Measurements from ENCODE around the gene EIF4G3.

The EIF4G3 gene

DNA sequence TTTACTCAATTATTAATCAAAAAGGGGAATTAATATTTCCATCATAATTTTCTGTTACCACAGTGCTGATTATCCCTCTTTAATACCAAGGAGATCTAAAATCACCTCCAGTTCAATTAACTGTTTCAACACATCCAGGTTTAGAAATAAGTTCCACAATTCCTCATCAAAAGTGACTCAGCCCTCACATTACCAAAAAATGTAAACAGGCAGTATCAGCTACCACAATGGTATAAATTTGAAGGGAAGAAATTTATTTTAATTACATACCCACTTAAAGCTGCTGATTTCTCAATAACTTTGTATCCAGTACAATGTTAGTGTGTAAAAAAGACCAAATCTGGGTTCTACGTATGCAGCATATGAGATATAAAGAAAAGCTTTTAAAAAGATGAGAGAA, 51.9 kb downstream of the EIF4G3 start:
- Histone ChIP-seq H3K9me3 (replicated peaks; ENCODE audit: insufficient read depth, low read length) (no peaks in the 10 kb centered on the region), H3K36me3 (replicated peaks; ENCODE audit: insufficient read depth, low read length) (no peaks in the 10 kb centered on the region), H3K4me1 (ENCODE audit: low read length) (no peaks in the 10 kb centered on the region), H3K9me2 (replicated peaks; ENCODE audit: insufficient read depth, low read length) (no peaks in the 10 kb centered on the region), H3K27ac (ENCODE audit: low read length) (no peak overlapping the region), H3K9ac (ENCODE audit: low read length) (no peak overlapping the region), H3K27me3 (replicated peaks; ENCODE audit: insufficient read depth, low read length) (no peaks in the 10 kb centered on the region), H3K4me2 (ENCODE audit: low read depth, low read length) (no peak overlapping the region), H4K20me1 (ENCODE audit: insufficient read depth, low read length) (no peaks in the 10 kb centered on the region), H3K4me3 (ENCODE audit: low read length) (no peak overlapping the region), H2AFZ (ENCODE audit: low read length) (no peak overlapping the region), H3K79me2 (ENCODE audit: low read length) (no peaks in the 10 kb centered on the region), H3F3A (ENCODE audit: insufficient read depth, low read length) (no peaks in the 10 kb centered on the region)
- TF ChIP-seq, protein P1, sequence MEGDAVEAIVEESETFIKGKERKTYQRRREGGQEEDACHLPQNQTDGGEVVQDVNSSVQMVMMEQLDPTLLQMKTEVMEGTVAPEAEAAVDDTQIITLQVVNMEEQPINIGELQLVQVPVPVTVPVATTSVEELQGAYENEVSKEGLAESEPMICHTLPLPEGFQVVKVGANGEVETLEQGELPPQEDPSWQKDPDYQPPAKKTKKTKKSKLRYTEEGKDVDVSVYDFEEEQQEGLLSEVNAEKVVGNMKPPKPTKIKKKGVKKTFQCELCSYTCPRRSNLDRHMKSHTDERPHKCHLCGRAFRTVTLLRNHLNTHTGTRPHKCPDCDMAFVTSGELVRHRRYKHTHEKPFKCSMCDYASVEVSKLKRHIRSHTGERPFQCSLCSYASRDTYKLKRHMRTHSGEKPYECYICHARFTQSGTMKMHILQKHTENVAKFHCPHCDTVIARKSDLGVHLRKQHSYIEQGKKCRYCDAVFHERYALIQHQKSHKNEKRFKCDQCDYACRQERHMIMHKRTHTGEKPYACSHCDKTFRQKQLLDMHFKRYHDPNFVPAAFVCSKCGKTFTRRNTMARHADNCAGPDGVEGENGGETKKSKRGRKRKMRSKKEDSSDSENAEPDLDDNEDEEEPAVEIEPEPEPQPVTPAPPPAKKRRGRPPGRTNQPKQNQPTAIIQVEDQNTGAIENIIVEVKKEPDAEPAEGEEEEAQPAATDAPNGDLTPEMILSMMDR (IDR thresholded peaks at IDR 0.05; ENCODE audit: low read length), result no peak
- TF ChIP-seq EZH2phosphoT487 (IDR thresholded peaks at IDR 0.05; ENCODE audit: low read length) (no peak), EZH2 (optimal IDR thresholded peaks at IDR 0.05; ENCODE audit: low read depth, low read length) (no peak)
- no peak for DNase-seq

DNA sequence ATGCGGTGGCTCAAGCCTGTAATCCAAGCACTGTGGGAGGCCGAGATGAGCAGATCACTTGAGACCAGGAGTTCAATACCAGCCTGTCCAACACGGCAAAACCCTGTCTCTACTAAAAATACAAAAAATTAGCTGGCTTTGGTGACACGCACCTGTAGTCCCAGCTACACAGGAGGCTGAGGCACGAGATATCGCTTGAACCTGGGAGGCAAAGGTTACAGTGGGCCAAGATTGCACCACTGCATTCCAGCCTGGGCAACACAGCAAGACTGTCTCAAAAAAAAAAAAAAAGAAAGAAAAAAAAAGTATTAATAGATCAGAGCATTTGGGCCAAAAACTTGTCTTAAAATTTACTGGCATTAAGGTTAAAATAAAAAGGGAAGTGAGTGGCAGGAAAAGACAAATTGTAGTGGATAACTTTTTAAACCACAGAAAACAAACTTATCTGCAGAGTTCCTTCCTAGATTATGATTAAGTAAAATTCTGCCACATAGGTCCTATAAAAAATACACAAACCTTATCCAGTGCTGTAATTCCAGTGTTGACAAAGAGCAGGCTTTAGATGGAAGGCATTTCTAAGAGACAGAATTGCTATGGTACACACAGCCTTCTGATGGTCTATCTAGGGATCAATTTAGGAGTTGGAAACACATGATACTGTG, 53.3 kb downstream of the EIF4G3 start:
- Histone ChIP-seq H3K4me2 (ENCODE audit: low read depth, low read length) (no peak overlapping the region), H4K20me1 (ENCODE audit: insufficient read depth, low read length) (no peaks in the 10 kb centered on the region), H3K4me1 (ENCODE audit: low read length) (no peaks in the 10 kb centered on the region), H3F3A (ENCODE audit: insufficient read depth, low read length) (no peaks in the 10 kb centered on the region), H2AFZ (ENCODE audit: low read length) (no peak overlapping the region), H3K9me3 (replicated peaks; ENCODE audit: insufficient read depth, low read length) (no peaks in the 10 kb centered on the region), H3K4me3 (ENCODE audit: low read length) (no peak overlapping the region), H3K79me2 (ENCODE audit: low read length) (no peaks in the 10 kb centered on the region), H3K27ac (ENCODE audit: low read length) (no peak overlapping the region), H3K36me3 (replicated peaks; ENCODE audit: insufficient read depth, low read length) (no peaks in the 10 kb centered on the region), H3K9me2 (replicated peaks; ENCODE audit: insufficient read depth, low read length) (no peaks in the 10 kb centered on the region), H3K27me3 (replicated peaks; ENCODE audit: insufficient read depth, low read length) (no peaks in the 10 kb centered on the region), H3K9ac (ENCODE audit: low read length) (no peak overlapping the region)
- TF ChIP-seq EZH2phosphoT487 (IDR thresholded peaks at IDR 0.05; ENCODE audit: low read length), result no peak
- TF ChIP-seq, protein P1 (IDR thresholded peaks at IDR 0.05; ENCODE audit: low read length), result no peak
- TF ChIP-seq EZH2 (optimal IDR thresholded peaks at IDR 0.05; ENCODE audit: low read depth, low read length), result no peak
- DNase-seq, result no peak

DNA sequence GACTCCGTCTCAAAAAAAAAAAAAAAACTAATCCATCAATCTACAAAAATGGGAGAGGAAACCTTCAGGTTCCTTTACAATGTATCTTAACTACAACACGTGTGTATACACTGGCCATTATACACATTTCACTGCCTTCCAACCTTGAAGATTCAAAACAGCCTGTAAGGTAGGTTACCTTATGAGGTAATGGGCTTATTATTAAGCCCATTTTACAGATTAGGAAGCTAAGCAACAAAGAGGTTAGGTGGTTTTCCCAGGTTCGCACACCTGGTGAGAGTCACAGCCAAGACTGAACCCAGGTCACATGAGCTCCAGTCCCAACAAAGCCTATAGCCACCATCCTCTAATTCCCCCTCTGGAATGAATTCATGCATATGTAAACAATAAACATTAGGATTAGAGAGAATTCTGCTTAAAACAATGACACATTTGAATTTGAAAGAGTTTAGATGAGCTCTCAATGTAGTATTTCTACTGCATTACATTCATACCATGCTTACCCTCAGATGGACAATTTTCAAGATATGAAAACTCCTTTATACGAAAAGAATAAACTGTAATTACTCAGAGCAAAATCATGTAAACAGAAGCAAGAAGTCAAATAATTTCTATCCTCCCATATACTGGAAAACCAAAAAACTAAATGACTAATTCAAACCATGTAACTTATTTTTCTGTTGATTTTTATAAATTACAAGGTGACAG, 54.8 kb downstream of the EIF4G3 start:
- Histone ChIP-seq H3K79me2 (ENCODE audit: low read length) (no peaks in the 10 kb centered on the region), H3K4me1 (ENCODE audit: low read length) (no peaks in the 10 kb centered on the region), H2AFZ (ENCODE audit: low read length) (no peak overlapping the region), H3K9me2 (replicated peaks; ENCODE audit: insufficient read depth, low read length) (no peaks in the 10 kb centered on the region), H3K4me3 (ENCODE audit: low read length) (no peak overlapping the region), H4K20me1 (ENCODE audit: insufficient read depth, low read length) (no peaks in the 10 kb centered on the region), H3K27ac (ENCODE audit: low read length) (no peak overlapping the region), H3K4me2 (ENCODE audit: low read depth, low read length) (no peak overlapping the region), H3K36me3 (replicated peaks; ENCODE audit: insufficient read depth, low read length) (no peaks in the 10 kb centered on the region), H3K9ac (ENCODE audit: low read length) (no peak overlapping the region), H3F3A (ENCODE audit: insufficient read depth, low read length) (no peaks in the 10 kb centered on the region), H3K9me3 (replicated peaks; ENCODE audit: insufficient read depth, low read length) (no peaks in the 10 kb centered on the region), H3K27me3 (replicated peaks; ENCODE audit: insufficient read depth, low read length) (no peaks in the 10 kb centered on the region)
- TF ChIP-seq EZH2phosphoT487 (IDR thresholded peaks at IDR 0.05; ENCODE audit: low read length) (no peak), EZH2 (optimal IDR thresholded peaks at IDR 0.05; ENCODE audit: low read depth, low read length) (no peak)
- TF ChIP-seq, protein P1 (IDR thresholded peaks at IDR 0.05; ENCODE audit: low read length), result no peak
- no peak for DNase-seq
